ENCODE results near the gene IL17A.

IL17A gene

GRCh38 chr6:52221302-52221701 lies 35.1 kb downstream of the IL17A start:
- no peaks in the 10 kb centered on the region for H3K4me1 ChIP-seq (ENCODE audit: insufficient read depth, poor library complexity, severe bottlenecking)
- no peaks in the 10 kb centered on the region for H3K36me3 ChIP-seq (ENCODE audit: low read depth)
- H3K27ac ChIP-seq (ENCODE audit: poor library complexity, severe bottlenecking), result no peak overlapping the region
- H3K4me3 ChIP-seq (ENCODE audit: severe bottlenecking), result no peak overlapping the region
- DNase-seq (ENCODE audit: low spot score) (no peak), ATAC-seq (ENCODE audit: low read depth) (no peak)
- H3K9me3 ChIP-seq (ENCODE audit: severe bottlenecking), result no peaks in the 10 kb centered on the region
- H3K27me3 ChIP-seq (ENCODE audit: insufficient read depth, poor library complexity, severe bottlenecking), result peaks cover 9% of the 10 kb centered on the region
- TF ChIP-seq CTCF (IDR thresholded peaks at IDR 0.05; ENCODE audit: poor library complexity, severe bottlenecking), result no peak

- no peak for DNase-seq (ENCODE audit: low spot score)
- TF ChIP-seq CTCF (IDR thresholded peaks at IDR 0.05; ENCODE audit: poor library complexity, severe bottlenecking), result no peak
- Histone ChIP-seq H3K4me3 (ENCODE audit: severe bottlenecking) (no peak overlapping the region), H3K4me1 (ENCODE audit: insufficient read depth, poor library complexity, severe bottlenecking) (no peaks in the 10 kb centered on the region), H3K27ac (ENCODE audit: poor library complexity, severe bottlenecking) (no peak overlapping the region), H3K9me3 (ENCODE audit: severe bottlenecking) (no peaks in the 10 kb centered on the region), H3K36me3 (ENCODE audit: low read depth) (no peaks in the 10 kb centered on the region), H3K27me3 (ENCODE audit: insufficient read depth, poor library complexity, severe bottlenecking) (peaks cover 5% of the 10 kb centered on the region)
- ATAC-seq (ENCODE audit: low read depth), result no peak
Measured at GRCh38 chr6:52227495-52227894, 41.3 kb downstream of the IL17A start.

- ATAC-seq (ENCODE audit: low read depth) (no peak), DNase-seq (ENCODE audit: low spot score) (no peak)
- H3K27me3 ChIP-seq (ENCODE audit: insufficient read depth, poor library complexity, severe bottlenecking), result no peaks in the 10 kb centered on the region
- H3K9me3 ChIP-seq (ENCODE audit: severe bottlenecking), result no peaks in the 10 kb centered on the region
- H3K4me1 ChIP-seq (ENCODE audit: insufficient read depth, poor library complexity, severe bottlenecking), result no peaks in the 10 kb centered on the region
- H3K4me3 ChIP-seq (ENCODE audit: severe bottlenecking), result no peak overlapping the region
- no peaks in the 10 kb centered on the region for H3K36me3 ChIP-seq (ENCODE audit: low read depth)
- H3K27ac ChIP-seq (ENCODE audit: poor library complexity, severe bottlenecking), result no peak overlapping the region
- TF ChIP-seq CTCF (IDR thresholded peaks at IDR 0.05; ENCODE audit: poor library complexity, severe bottlenecking), result no peak
Measured at GRCh38 chr6:52230685-52231084, 44.5 kb downstream of the IL17A start.

- H3K9me3 ChIP-seq (ENCODE audit: severe bottlenecking), result no peaks in the 10 kb centered on the region
- no peaks in the 10 kb centered on the region for H3K36me3 ChIP-seq (ENCODE audit: low read depth)
- DNase-seq (ENCODE audit: low spot score) (no peak), ATAC-seq (ENCODE audit: low read depth) (no peak)
- peaks cover 1% of the 10 kb centered on the region for H3K27me3 ChIP-seq (ENCODE audit: insufficient read depth, poor library complexity, severe bottlenecking)
- H3K4me1 ChIP-seq (ENCODE audit: insufficient read depth, poor library complexity, severe bottlenecking), result no peaks in the 10 kb centered on the region
- H3K27ac ChIP-seq (ENCODE audit: poor library complexity, severe bottlenecking), result no peak overlapping the region
- no peak for TF ChIP-seq CTCF (IDR thresholded peaks at IDR 0.05; ENCODE audit: poor library complexity, severe bottlenecking)
- no peak overlapping the region for H3K4me3 ChIP-seq (ENCODE audit: severe bottlenecking)
Measured at GRCh38 chr6:52231406-52232127, 45.4 kb downstream of the IL17A start.

- Histone ChIP-seq H3K4me1 (ENCODE audit: insufficient read depth, poor library complexity, severe bottlenecking) (no peaks in the 10 kb centered on the region), H3K27me3 (ENCODE audit: insufficient read depth, poor library complexity, severe bottlenecking) (peaks cover 3% of the 10 kb centered on the region), H3K36me3 (ENCODE audit: low read depth) (no peaks in the 10 kb centered on the region), H3K27ac (ENCODE audit: poor library complexity, severe bottlenecking) (no peak overlapping the region), H3K4me3 (ENCODE audit: severe bottlenecking) (no peak overlapping the region), H3K9me3 (ENCODE audit: severe bottlenecking) (no peaks in the 10 kb centered on the region)
- no peak for DNase-seq (ENCODE audit: low spot score)
- no peak for ATAC-seq (ENCODE audit: low read depth)
- TF ChIP-seq CTCF (IDR thresholded peaks at IDR 0.05; ENCODE audit: poor library complexity, severe bottlenecking), result no peak
Measured at GRCh38 chr6:52233005-52233404, 46.8 kb downstream of the IL17A start.
